Mesothelial cell of epicardium (in vitro differentiated cells): ENCODE data around the gene TMEM9. TPM values are rescaled to one million over a fixed set of nuclear protein-coding genes. Genes with fewer than 3 reads are reported as not detected.

Experiments
- DNase-seq, 2 experiments: peaks; one replicate each; pipeline ENCODE4 v3.0.0; 2021; ENCODE audit warnings: low spot score in 2 of 2; ENCODE audit not compliant: unreplicated experiment in 2 of 2
- H3K27ac Mint-ChIP-seq: 2 replicates; pipeline ENCODE4 v1.8.0; 2021; ENCODE audit warnings: mixed read lengths
- H3K27me3 Mint-ChIP-seq: 2 replicates; pipeline ENCODE4 v1.8.0; 2021; ENCODE audit warnings: low read depth, mixed read lengths
- H3K36me3 Mint-ChIP-seq: 2 replicates; pipeline ENCODE4 v1.8.0; 2021; ENCODE audit warnings: mixed read lengths
- H3K4me1 Mint-ChIP-seq: 2 replicates; pipeline ENCODE4 v1.8.0; 2021; ENCODE audit warnings: mixed read lengths
- H3K4me3 Mint-ChIP-seq: 2 replicates; pipeline ENCODE4 v1.8.0; 2021; ENCODE audit warnings: mild to moderate bottlenecking, moderate library complexity, mixed read lengths
- H3K9me3 Mint-ChIP-seq: 2 replicates; pipeline ENCODE4 v1.8.0; 2021; ENCODE audit warnings: mixed read lengths
- CTCF ChIP-seq: fragments of 200-600 bp; sonication (generic); IDR thresholded peaks from one replicate; pipeline ENCODE4 v1.5.0; 2021; ENCODE audit warnings: antibody characterized with exemption; ENCODE audit not compliant: unreplicated experiment
- total RNA-seq: library from RNA; stranded (reverse); gene quantifications from 3 replicates; pipeline ENCODE4 v1.2.1, GENCODE V29; 2021

Gene TMEM9
- total RNA-seq, 1 donor from 2014 or later, result 133 TPM

- no peaks in the 10 kb centered on the region for H3K4me1 Mint-ChIP-seq
- TF ChIP-seq CTCF, result no peak
- H3K36me3 Mint-ChIP-seq, result no peaks in the 10 kb centered on the region
- H3K9me3 Mint-ChIP-seq, result no peaks in the 10 kb centered on the region
- no peak overlapping the region for H3K4me3 Mint-ChIP-seq
- H3K27ac Mint-ChIP-seq, result no peak overlapping the region
- H3K27me3 Mint-ChIP-seq, result peaks cover 3% of the 10 kb centered on the region
- no peak for DNase-seq
Observed at GRCh38 chr1:201098992-201099677, 55.1 kb downstream of the TMEM9 start.

- no peak for TF ChIP-seq CTCF
- H3K27ac Mint-ChIP-seq, result no peak overlapping the region
- no peaks in the 10 kb centered on the region for H3K4me1 Mint-ChIP-seq
- no peaks in the 10 kb centered on the region for H3K36me3 Mint-ChIP-seq
- H3K9me3 Mint-ChIP-seq, result no peaks in the 10 kb centered on the region
- no peak overlapping the region for H3K4me3 Mint-ChIP-seq
- DNase-seq, result no peak
- peaks cover 3% of the 10 kb centered on the region for H3K27me3 Mint-ChIP-seq
Observed at GRCh38 chr1:201096977-201097856, 57.1 kb downstream of the TMEM9 start.

GRCh38 chr1:201096041-201096461, 58.2 kb downstream of the TMEM9 start:
- Mint-ChIP-seq H3K27ac (no peak overlapping the region), H3K9me3 (no peaks in the 10 kb centered on the region), H3K4me1 (no peaks in the 10 kb centered on the region), H3K36me3 (no peaks in the 10 kb centered on the region), H3K4me3 (no peak overlapping the region), H3K27me3 (peaks cover 3% of the 10 kb centered on the region)
- TF ChIP-seq CTCF, result no peak
- no peak for DNase-seq

GRCh38 chr1:201095581-201095980, 58.7 kb downstream of the TMEM9 start:
- no peak overlapping the region for H3K4me3 Mint-ChIP-seq
- no peaks in the 10 kb centered on the region for H3K9me3 Mint-ChIP-seq
- H3K36me3 Mint-ChIP-seq, result no peaks in the 10 kb centered on the region
- no peak for DNase-seq
- H3K27ac Mint-ChIP-seq, result no peak overlapping the region
- TF ChIP-seq CTCF, result no peak
- peaks cover 3% of the 10 kb centered on the region for H3K27me3 Mint-ChIP-seq
- no peaks in the 10 kb centered on the region for H3K4me1 Mint-ChIP-seq

- DNase-seq, result no peak
- no peak overlapping the region for H3K27ac Mint-ChIP-seq
- peaks cover 3% of the 10 kb centered on the region for H3K27me3 Mint-ChIP-seq
- H3K36me3 Mint-ChIP-seq, result no peaks in the 10 kb centered on the region
- peaks cover 2% of the 10 kb centered on the region for H3K4me1 Mint-ChIP-seq
- no peak overlapping the region for H3K4me3 Mint-ChIP-seq
- no peak for TF ChIP-seq CTCF
- no peaks in the 10 kb centered on the region for H3K9me3 Mint-ChIP-seq
Observed at GRCh38 chr1:201094832-201095231, 59.4 kb downstream of the TMEM9 start.
